Keratinocyte (primary cell): ENCODE data around the gene RAD18. TPM values are rescaled to one million over a fixed set of nuclear protein-coding genes. Genes with fewer than 3 reads are reported as not detected.

Source experiments
- DNase-seq: peaks from one replicate; pipeline ENCODE4 v3.0.0-alpha.2; 2011; ENCODE audit warnings: low read depth, missing footprints, low spot score
- FAIRE-seq: peaks from 2 replicates; lab custom pipeline; 2011; peaks lifted over from hg19 to GRCh38; lab: Jason Lieb, UNC
- H2AFZ ChIP-seq: 2 replicates; pipeline ENCODE4 v1.6.0; 2012; ENCODE audit warnings: low read length, control low read depth, inconsistent platforms; ENCODE audit not compliant: control insufficient read depth
- H3K27ac ChIP-seq: 2 replicates; pipeline ENCODE4 v1.5.1; 2011; ENCODE audit warnings: low read length; ENCODE audit not compliant: control insufficient read depth, insufficient read depth
- H3K27me3 ChIP-seq: 3 replicates; pipeline ENCODE4 v1.6.0; 2011; ENCODE audit warnings: low read length; ENCODE audit not compliant: control insufficient read depth, insufficient read depth; ENCODE audit errors: extremely low read depth
- H3K36me3 ChIP-seq, 2 experiments: 2 replicates in 1 of 2; 3 replicates in 1 of 2; pipeline ENCODE4 v1.5.1; 2011; ENCODE audit warnings: low read length in 2 of 2, mild to moderate bottlenecking in 1 of 2; ENCODE audit not compliant: control insufficient read depth in 2 of 2, insufficient read depth in 2 of 2; ENCODE audit errors: extremely low read depth in 1 of 2
- H3K4me1 ChIP-seq: 3 replicates; pipeline ENCODE4 v1.5.1; 2011; ENCODE audit warnings: low read length; ENCODE audit not compliant: control insufficient read depth, insufficient read depth; ENCODE audit errors: extremely low read depth
- H3K4me2 ChIP-seq: 3 replicates; pipeline ENCODE4 v1.6.0; 2011; ENCODE audit warnings: low read depth, low read length; ENCODE audit not compliant: control insufficient read depth, insufficient read depth; ENCODE audit errors: extremely low read depth
- H3K4me3 ChIP-seq, 3 experiments: fragments of 200-600 bp in 1 of 3; sonication (generic) in 1 of 3; 2 replicates in 2 of 3; 3 replicates in 1 of 3; pipeline ENCODE4 v1.5.1; 2011 to 2016; ENCODE audit warnings: low read length in 3 of 3, mild to moderate bottlenecking in 3 of 3, control low read depth in 2 of 3, inconsistent platforms in 1 of 3, low read depth in 1 of 3, mixed read lengths in 1 of 3, mixed run types in 1 of 3, moderate library complexity in 1 of 3; ENCODE audit not compliant: control insufficient read depth in 2 of 3, insufficient read depth in 2 of 3; ENCODE audit errors: extremely low read depth in 1 of 3
- H3K79me2 ChIP-seq: 2 replicates; pipeline ENCODE4 v1.6.0; 2012; ENCODE audit warnings: low read length; ENCODE audit not compliant: control insufficient read depth, insufficient read depth
- H3K9ac ChIP-seq: 3 replicates; pipeline ENCODE4 v1.6.0; 2011; ENCODE audit warnings: low read length; ENCODE audit not compliant: control insufficient read depth, insufficient read depth; ENCODE audit errors: extremely low read depth
- H3K9me1 ChIP-seq: 3 replicates; pipeline ENCODE4 v1.6.0; 2011; ENCODE audit warnings: low read length; ENCODE audit not compliant: control insufficient read depth, insufficient read depth; ENCODE audit errors: extremely low read depth
- H3K9me3 ChIP-seq: 2 replicates; pipeline ENCODE4 v1.5.1; 2012; ENCODE audit warnings: low read depth, low read length; ENCODE audit not compliant: control insufficient read depth
- H4K20me1 ChIP-seq: 3 replicates; pipeline ENCODE4 v1.6.0; 2011; ENCODE audit warnings: low read length; ENCODE audit not compliant: control insufficient read depth, insufficient read depth; ENCODE audit errors: extremely low read depth
- CTCF ChIP-seq, 3 experiments: IDR thresholded peaks in 1 of 3; conservative IDR thresholded peaks in 1 of 3; optimal IDR thresholded peaks in 1 of 3; 2 replicates in 2 of 3; 3 replicates in 1 of 3; pipeline versions ENCODE3 to v1.5.1; 2011; ENCODE audit warnings: low read length in 3 of 3, mild to moderate bottlenecking in 3 of 3, moderate library complexity in 2 of 3, control low read depth in 1 of 3, inconsistent platforms in 1 of 3; ENCODE audit not compliant: insufficient read depth in 2 of 3; ENCODE audit errors: extremely low read depth in 1 of 3
- EZH2 ChIP-seq: IDR thresholded peaks from one replicate; pipeline ENCODE4 v1.6.1; 2012; ENCODE audit warnings: inconsistent platforms, mild to moderate bottlenecking, low read length, moderate library complexity
- dilution Hi-C: fragments of 300-500 bp; cut with MboI; formaldehyde crosslinking; loops from one replicate; pipeline ENCODE4 v1.7.0; 2020; ENCODE audit warnings: low sequenced_read_pairs; ENCODE audit not compliant: extremely low pct_ligation_motif_present
- polyA plus RNA-seq, 5 experiments: library from polyadenylated mRNA; depleted of rRNA in 3 of 5; stranded (reverse) in 3 of 5; stranded (forward) in 1 of 5; unstranded in 1 of 5; fragments of >200 nt; gene quantifications; 1 replicate in 1 of 5; 2 replicates in 3 of 5; 3 replicates in 1 of 5; pipeline versions ENCODE4 v1.2.1 to v1.2.3, GENCODE V29; 2011 to 2012; ENCODE audit warnings: missing spikeins in 2 of 5, low read depth in 1 of 5, low replicate concordance in 1 of 5

RAD18 gene
- polyA plus RNA-seq, 1 donor (not counting 4 experiments of a cell fraction or from before 2014, with no cell fraction given): 16.0 TPM

DNA sequence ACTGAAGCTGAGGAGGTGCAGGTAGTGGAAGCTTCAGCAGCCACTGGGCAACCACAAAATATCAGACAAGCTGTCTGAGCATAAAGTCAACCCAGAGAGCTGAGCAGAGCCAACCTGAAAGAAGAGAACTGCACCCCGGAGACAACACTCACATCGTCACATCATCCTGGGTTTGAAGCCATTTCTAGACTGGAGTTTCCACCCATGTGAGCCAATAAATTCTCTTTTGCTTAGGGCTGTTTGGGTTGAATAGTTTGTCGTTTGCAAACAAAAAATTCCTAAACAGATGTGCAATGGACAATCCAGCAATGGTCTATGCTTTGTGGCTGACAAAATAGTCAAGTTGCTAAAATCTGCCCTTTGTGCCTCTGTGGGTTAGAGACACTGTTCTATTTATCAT is 15.3 kb upstream of the RAD18 start:
- Histone ChIP-seq H3K27ac (no peak overlapping the region), H2AFZ (no peak overlapping the region)
- FAIRE-seq: no peak

GRCh38 chr3:8976540-8977182 is 13.4 kb upstream of the RAD18 start:
- Histone ChIP-seq H3K4me3 (no peak overlapping the region), H3K27ac (no peak overlapping the region), H4K20me1 (no peaks in the 10 kb centered on the region), H3K36me3 (no peaks in the 10 kb centered on the region), H3K9me3 (no peaks in the 10 kb centered on the region), H3K27me3 (peaks cover 4% of the 10 kb centered on the region), H2AFZ (no peak overlapping the region), H3K79me2 (no peaks in the 10 kb centered on the region), H3K4me1 (no peaks in the 10 kb centered on the region), H3K9ac (no peak overlapping the region), H3K4me2 (no peak overlapping the region), H3K9me1 (no peaks in the 10 kb centered on the region)
- TF ChIP-seq CTCF (optimal IDR thresholded peaks at IDR 0.05 in 1 of 3, IDR thresholded peaks at IDR 0.05 in 1 of 3, conservative IDR thresholded peaks at IDR 0.05 in 1 of 3; ENCODE audit: extremely low read depth in 1 of 3, insufficient read depth in 2 of 3, low read length in 3 of 3) (no peak), EZH2 (no peak)
- FAIRE-seq (no peak), DNase-seq (no peak)
- dilution Hi-C loops: loop anchor here (25.0 kb wide), 1 partner anchor 336 kb away; no protein-coding TSS in a partner anchor

More for the DNA sequence above, 15.3 kb upstream of the RAD18 start:
- H3K79me2 ChIP-seq: no peaks in the 10 kb centered on the region
- H3K4me2 ChIP-seq: no peak overlapping the region
- dilution Hi-C loops: loop anchor here (25.0 kb wide), 1 partner anchor 334 kb away; no protein-coding TSS in a partner anchor
- no peaks in the 10 kb centered on the region for H3K4me1 ChIP-seq
- no peaks in the 10 kb centered on the region for H3K36me3 ChIP-seq
- no peaks in the 10 kb centered on the region for H4K20me1 ChIP-seq
- peaks cover 4% of the 10 kb centered on the region for H3K27me3 ChIP-seq
- no peak overlapping the region for H3K4me3 ChIP-seq
- no peak for TF ChIP-seq EZH2
- TF ChIP-seq CTCF (optimal IDR thresholded peaks at IDR 0.05 in 1 of 3, IDR thresholded peaks at IDR 0.05 in 1 of 3, conservative IDR thresholded peaks at IDR 0.05 in 1 of 3; ENCODE audit: extremely low read depth in 1 of 3, insufficient read depth in 2 of 3, low read length in 3 of 3): no peak
- no peaks in the 10 kb centered on the region for H3K9me3 ChIP-seq
- H3K9me1 ChIP-seq: no peaks in the 10 kb centered on the region
- no peak for DNase-seq
- no peak overlapping the region for H3K9ac ChIP-seq
